Bronchial epithelial cell (primary cell): ENCODE data around the gene HSD17B8. TPM values are rescaled to one million over a fixed set of nuclear protein-coding genes. Genes with fewer than 3 reads are reported as not detected.

Source experiments
- DNase-seq: peaks from one replicate; pipeline ENCODE4 v3.0.0-alpha.2; 2010; ENCODE audit warnings: low read depth
- FAIRE-seq: peaks from 2 replicates; lab custom pipeline; 2011; peaks lifted over from hg19 to GRCh38; lab: Jason Lieb, UNC
- H3K27me3 ChIP-seq: 2 replicates; pipeline ENCODE4 v1.5.1; 2011; ENCODE audit warnings: low read length; ENCODE audit not compliant: control insufficient read depth, insufficient read depth
- H3K36me3 ChIP-seq: 2 replicates; pipeline ENCODE4 v1.5.1; 2011; ENCODE audit warnings: low read length; ENCODE audit not compliant: control insufficient read depth, insufficient read depth
- H3K4me3 ChIP-seq: 2 replicates; pipeline ENCODE4 v1.5.1; 2011; ENCODE audit warnings: mild to moderate bottlenecking, low read depth, low read length, control low read depth
- CTCF ChIP-seq: IDR thresholded peaks from 2 replicates; pipeline ENCODE4 v1.5.1; 2011; ENCODE audit warnings: mild to moderate bottlenecking, moderate library complexity, low read length, control low read depth, inconsistent platforms; ENCODE audit not compliant: insufficient read depth, severe bottlenecking
- total RNA-seq: library from RNA; depleted of rRNA; stranded (reverse); fragments of >200 nt; gene quantifications from 2 replicates; pipeline ENCODE4 v1.2.1, GENCODE V29; 2014

The HSD17B8 gene
- total RNA-seq, 1 donor from 2014 or later: 59.8 TPM

GRCh38 chr6:33208091-33208967, 3.9 kb downstream of the HSD17B8 start, which contains the start of gene RING1:
RING1 (plus strand) TSS chr6:33208500; CDS start chr6:33208823, 323 bp downstream.
- Histone ChIP-seq H3K36me3 (peaks cover 10% of the 10 kb centered on the region), H3K27me3 (no peaks in the 10 kb centered on the region), H3K4me3 (peak within 1 kb of the TSS; percentile 83)
- TF ChIP-seq CTCF: no peak
- DNase-seq: peak; percentile 23
- no peak for FAIRE-seq

- no peak for FAIRE-seq
- H3K36me3 ChIP-seq: peaks cover 6% of the 10 kb centered on the region
- no peaks in the 10 kb centered on the region for H3K27me3 ChIP-seq
- no peak for DNase-seq
- H3K4me3 ChIP-seq: no peak overlapping the region
- no peak for TF ChIP-seq CTCF
Measured at GRCh38 chr6:33209856-33210255, 5.4 kb downstream of the HSD17B8 start.

- peaks cover 6% of the 10 kb centered on the region for H3K36me3 ChIP-seq
- no peak for TF ChIP-seq CTCF
- H3K27me3 ChIP-seq: no peaks in the 10 kb centered on the region
- FAIRE-seq: no peak
- no peak overlapping the region for H3K4me3 ChIP-seq
- DNase-seq: no peak
Measured at GRCh38 chr6:33211136-33211535, 6.7 kb downstream of the HSD17B8 start.

GRCh38 chr6:33211666-33212422, 7.4 kb downstream of the HSD17B8 start:
- Histone ChIP-seq H3K4me3 (no peak overlapping the region), H3K36me3 (peaks cover 6% of the 10 kb centered on the region), H3K27me3 (no peaks in the 10 kb centered on the region)
- FAIRE-seq (no peak), DNase-seq (no peak)
- TF ChIP-seq CTCF: no peak

- no peaks in the 10 kb centered on the region for H3K27me3 ChIP-seq
- peaks cover 6% of the 10 kb centered on the region for H3K36me3 ChIP-seq
- no peak for FAIRE-seq
- TF ChIP-seq CTCF: no peak
- H3K4me3 ChIP-seq: peak overlapping the region; percentile 47
- no peak for DNase-seq
Measured at GRCh38 chr6:33212857-33213165, 8.4 kb downstream of the HSD17B8 start.
